Melanocyte of skin (primary cell): ENCODE data around the gene SUGT1. TPM values are rescaled to one million over a fixed set of nuclear protein-coding genes. Genes with fewer than 3 reads are reported as not detected.

Experiments
- total RNA-seq, 2 donors: library from RNA; depleted of rRNA; stranded (reverse); fragments of >200 nt; gene quantifications; 2 replicates each; pipeline ENCODE4 v1.2.3, GENCODE V29; 2012

The SUGT1 gene
- total RNA-seq: 10 to 100 TPM; 17.9 to 25.3 TPM

DNA sequence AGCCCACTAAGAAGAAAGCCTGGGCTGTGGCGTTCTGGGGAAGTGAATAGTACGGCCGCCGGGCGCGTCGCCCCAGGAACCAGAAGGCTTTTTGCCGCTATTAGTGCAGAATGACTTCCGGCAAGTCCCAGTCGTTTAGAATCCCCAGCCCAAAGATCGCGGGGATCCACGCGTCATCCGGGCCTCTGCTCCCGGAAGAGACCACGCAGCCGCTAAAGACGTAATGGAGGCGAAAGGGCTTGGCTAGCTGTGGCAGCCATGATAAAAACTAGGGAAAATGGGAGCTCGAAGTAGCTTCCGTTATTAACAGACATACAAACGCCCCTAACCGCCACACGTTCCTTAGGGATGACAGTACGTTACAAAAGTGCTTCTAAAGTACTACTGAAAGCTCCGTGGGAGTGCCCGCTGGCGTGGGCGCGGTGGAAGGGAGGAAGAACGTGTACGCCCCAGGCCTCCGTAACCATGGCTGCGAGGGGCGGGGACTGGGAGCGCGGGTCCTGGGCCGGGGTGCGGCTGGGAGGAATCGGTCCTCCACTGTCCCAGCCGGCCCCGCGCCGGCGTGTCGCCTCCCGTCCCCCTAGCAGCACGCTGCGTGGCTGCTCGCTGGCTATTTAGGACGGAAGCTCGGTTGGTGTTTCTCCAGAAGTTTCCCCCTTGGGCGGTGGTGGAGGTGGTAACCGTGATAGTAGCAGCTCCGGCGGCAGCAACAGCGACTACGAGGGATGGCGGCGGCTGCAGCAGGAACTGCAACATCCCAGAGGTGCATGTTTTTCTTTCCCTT, at the start of gene SUGT1:
TSS of gene SUGT1 (plus strand) at position 641 of the 784 bp plus-strand sequence. CDS start at position 726, 85 bp downstream.

DNA sequence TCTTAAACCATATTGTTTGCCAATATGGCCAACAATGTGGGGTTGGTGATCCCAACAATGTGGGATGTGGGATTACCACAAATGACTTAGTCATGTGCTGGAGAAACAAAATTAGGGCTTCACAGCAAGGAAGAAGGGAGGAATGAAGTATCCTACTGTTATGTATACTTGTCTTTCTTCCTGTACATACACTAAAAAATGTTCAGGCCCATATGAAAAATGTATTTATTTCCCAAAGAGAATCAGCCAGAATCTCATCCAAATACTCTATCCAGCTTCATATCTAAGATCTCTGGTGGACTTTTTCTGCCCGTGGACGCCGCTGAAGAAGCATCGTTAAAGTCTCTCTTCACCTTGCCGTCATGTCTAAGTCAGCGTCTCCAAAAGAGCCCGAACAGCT, 10.5 kb upstream of the SUGT1 start, which contains the start of gene HNRNPA1L2:
TSS of gene HNRNPA1L2 (plus strand) at position 301 of the 400 bp plus-strand sequence. CDS start at position 363, 62 bp downstream.

DNA sequence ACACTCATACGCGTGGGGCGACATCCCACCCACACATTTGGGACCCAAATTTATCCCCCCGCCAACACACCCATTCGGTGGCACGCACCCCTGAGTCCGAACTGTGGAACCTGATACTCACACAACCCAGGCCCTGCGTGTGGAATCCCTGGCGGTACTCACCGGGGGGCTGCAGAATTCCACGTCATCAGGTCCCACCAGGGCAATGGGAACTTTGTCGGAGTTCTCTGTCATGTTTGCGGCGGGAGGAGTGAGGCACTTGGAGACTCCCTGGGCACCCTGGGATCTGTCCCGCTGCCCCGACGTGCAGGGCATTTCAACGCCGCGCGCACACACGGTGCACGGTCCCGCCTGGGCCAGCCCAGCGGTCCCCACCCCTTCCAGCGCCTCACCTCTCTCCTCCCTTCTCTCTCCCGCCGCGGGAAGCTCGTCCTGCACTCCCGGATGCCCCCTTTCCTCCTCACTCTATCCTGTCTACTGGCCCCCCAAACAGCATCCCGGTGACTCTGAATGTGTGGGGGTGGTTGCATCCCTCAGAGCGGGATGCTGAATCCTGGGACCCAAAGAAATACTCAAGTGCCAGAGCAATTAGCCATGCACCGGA, 86.9 kb downstream of the SUGT1 start, which contains the start of gene CNMD:
TSS of gene CNMD (minus strand) at position 353 of the 604 bp plus-strand sequence. CDS start at position 234, 119 bp downstream.

Other genes with a start within 250 kb of the SUGT1 start
- gene THSD1, start 246.7 kb upstream of the SUGT1 start, total RNA-seq: under 1 TPM; 0.67 to 0.69 TPM
- gene VPS36, start 202.2 kb upstream of the SUGT1 start, total RNA-seq: 10 to 100 TPM; 31.6 to 34.4 TPM
- gene CKAP2, start 197.4 kb upstream of the SUGT1 start, total RNA-seq: 10 to 100 TPM; 30.6 to 43.6 TPM
- 1 to 10 TPM; 1.3 to 1.4 TPM for gene HNRNPA1L2, start 10.4 kb upstream of the SUGT1 start, total RNA-seq
- not detected for gene CNMD, start 87.0 kb downstream of the SUGT1 start, total RNA-seq
- gene PCDH8, start 195.8 kb downstream of the SUGT1 start, total RNA-seq: not detected